DOHH2 (cell line): ENCODE measurements around the gene SMIM22.

Experiments used
- H3F3A ChIP-seq: fragments of 200-600 bp; sonication (generic), shearing (Covaris generic); 2 replicates; pipeline ENCODE4 v1.6.0; 2016; ENCODE audit warnings: antibody characterized with exemption, mild to moderate bottlenecking; ENCODE audit not compliant: control insufficient read depth, insufficient read depth
- H3K27ac ChIP-seq: fragments of 200-600 bp; sonication (generic); 2 replicates; pipeline ENCODE4 v1.5.1; 2014; ENCODE audit warnings: low read depth, mild to moderate bottlenecking, low read length, moderate library complexity
- H3K27me3 ChIP-seq: fragments of 200-600 bp; sonication (generic); 2 replicates; pipeline ENCODE4 v1.6.1; 2014; ENCODE audit warnings: mild to moderate bottlenecking, low read length, mixed read lengths; ENCODE audit not compliant: control insufficient read depth
- H3K36me3 ChIP-seq: fragments of 200-600 bp; sonication (generic); 2 replicates; pipeline ENCODE4 v1.6.1; 2014; ENCODE audit warnings: mild to moderate bottlenecking, low read length, moderate library complexity, mixed read lengths; ENCODE audit not compliant: control insufficient read depth
- H3K4me1 ChIP-seq: fragments of 200-600 bp; sonication (generic); 2 replicates; pipeline ENCODE4 v1.6.1; 2014; ENCODE audit warnings: mild to moderate bottlenecking, low read length, mixed read lengths; ENCODE audit not compliant: control insufficient read depth
- H3K4me2 ChIP-seq: fragments of 200-600 bp; sonication (generic); 2 replicates; pipeline ENCODE4 v1.6.0; 2014; ENCODE audit warnings: mild to moderate bottlenecking, low read length, moderate library complexity
- H3K4me3 ChIP-seq: fragments of 200-600 bp; sonication (generic); 2 replicates; pipeline ENCODE4 v1.5.1; 2014; ENCODE audit warnings: mild to moderate bottlenecking, low read length, mixed read lengths
- H3K79me2 ChIP-seq: fragments of 200-600 bp; sonication (generic); 2 replicates; pipeline ENCODE4 v1.6.1; 2014; ENCODE audit warnings: mild to moderate bottlenecking, low read length, mixed read lengths; ENCODE audit not compliant: control insufficient read depth
- H3K9me2 ChIP-seq: fragments of 200-600 bp; sonication (generic); replicated peaks from 2 replicates; pipeline ENCODE4 v1.6.1; 2014; ENCODE audit warnings: mild to moderate bottlenecking, low read length, mixed read lengths; ENCODE audit not compliant: control insufficient read depth
- H3K9me3 ChIP-seq: fragments of 200-600 bp; sonication (generic); 2 replicates; pipeline ENCODE4 v1.6.1; 2014; ENCODE audit warnings: antibody characterized with exemption, low read length, mixed read lengths; ENCODE audit not compliant: control insufficient read depth, insufficient read depth
- H4K20me1 ChIP-seq: fragments of 200-600 bp; sonication (generic); 2 replicates; pipeline ENCODE4 v1.6.0; 2014; ENCODE audit warnings: low read depth, mild to moderate bottlenecking, antibody characterized with exemption, low read length, moderate library complexity; ENCODE audit not compliant: control insufficient read depth, insufficient read depth
- EZH2phosphoT487 ChIP-seq: fragments of 200-600 bp; sonication (generic); IDR thresholded peaks from 2 replicates; pipeline ENCODE4 v1.6.1; 2017; ENCODE audit warnings: borderline replicate concordance, mild to moderate bottlenecking, antibody characterized with exemption, low read length, moderate library complexity, mixed read lengths
- TF ChIP-seq, protein P1 (sequence below): fragments of 200-600 bp; sonication (generic); IDR thresholded peaks from one replicate; pipeline ENCODE4 v1.5.1; 2014; ENCODE audit warnings: antibody characterized with exemption, mild to moderate bottlenecking, low read depth, low read length; ENCODE audit not compliant: poor library complexity, severe bottlenecking

SMIM22 gene

DNA sequence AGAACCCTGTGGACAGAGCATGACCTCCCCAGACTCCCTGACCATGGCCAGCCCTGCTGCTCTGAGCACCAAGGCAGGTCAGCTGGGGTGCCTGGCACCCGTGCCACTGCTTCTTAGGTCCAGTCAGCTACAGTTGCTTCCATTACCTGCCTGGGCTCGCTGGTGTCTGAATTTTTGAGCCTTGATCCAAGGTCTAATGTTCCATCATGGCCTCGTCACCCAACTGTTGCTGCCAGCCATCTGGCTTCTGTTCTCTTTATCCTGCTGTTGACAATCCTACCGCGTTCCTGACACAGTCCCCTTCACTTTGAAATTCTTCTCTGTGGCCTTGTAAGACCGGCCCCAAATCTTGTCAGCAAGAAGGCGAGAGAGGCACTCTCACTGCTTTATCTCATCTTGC, 35.2 kb downstream of the SMIM22 start:
- peaks cover 7% of the 10 kb centered on the region for H3K79me2 ChIP-seq
- H4K20me1 ChIP-seq: no peaks in the 10 kb centered on the region
- H3K27ac ChIP-seq: no peak overlapping the region
- no peaks in the 10 kb centered on the region for H3K9me3 ChIP-seq
- no peaks in the 10 kb centered on the region for H3K4me1 ChIP-seq
- H3K36me3 ChIP-seq: peaks cover 77% of the 10 kb centered on the region
- no peaks in the 10 kb centered on the region for H3F3A ChIP-seq
- H3K9me2 ChIP-seq: no peaks in the 10 kb centered on the region
- H3K27me3 ChIP-seq: no peaks in the 10 kb centered on the region
- no peak overlapping the region for H3K4me3 ChIP-seq
- no peak overlapping the region for H3K4me2 ChIP-seq
- TF ChIP-seq, protein P1, sequence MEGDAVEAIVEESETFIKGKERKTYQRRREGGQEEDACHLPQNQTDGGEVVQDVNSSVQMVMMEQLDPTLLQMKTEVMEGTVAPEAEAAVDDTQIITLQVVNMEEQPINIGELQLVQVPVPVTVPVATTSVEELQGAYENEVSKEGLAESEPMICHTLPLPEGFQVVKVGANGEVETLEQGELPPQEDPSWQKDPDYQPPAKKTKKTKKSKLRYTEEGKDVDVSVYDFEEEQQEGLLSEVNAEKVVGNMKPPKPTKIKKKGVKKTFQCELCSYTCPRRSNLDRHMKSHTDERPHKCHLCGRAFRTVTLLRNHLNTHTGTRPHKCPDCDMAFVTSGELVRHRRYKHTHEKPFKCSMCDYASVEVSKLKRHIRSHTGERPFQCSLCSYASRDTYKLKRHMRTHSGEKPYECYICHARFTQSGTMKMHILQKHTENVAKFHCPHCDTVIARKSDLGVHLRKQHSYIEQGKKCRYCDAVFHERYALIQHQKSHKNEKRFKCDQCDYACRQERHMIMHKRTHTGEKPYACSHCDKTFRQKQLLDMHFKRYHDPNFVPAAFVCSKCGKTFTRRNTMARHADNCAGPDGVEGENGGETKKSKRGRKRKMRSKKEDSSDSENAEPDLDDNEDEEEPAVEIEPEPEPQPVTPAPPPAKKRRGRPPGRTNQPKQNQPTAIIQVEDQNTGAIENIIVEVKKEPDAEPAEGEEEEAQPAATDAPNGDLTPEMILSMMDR: no peak
- no peak for TF ChIP-seq EZH2phosphoT487

DNA sequence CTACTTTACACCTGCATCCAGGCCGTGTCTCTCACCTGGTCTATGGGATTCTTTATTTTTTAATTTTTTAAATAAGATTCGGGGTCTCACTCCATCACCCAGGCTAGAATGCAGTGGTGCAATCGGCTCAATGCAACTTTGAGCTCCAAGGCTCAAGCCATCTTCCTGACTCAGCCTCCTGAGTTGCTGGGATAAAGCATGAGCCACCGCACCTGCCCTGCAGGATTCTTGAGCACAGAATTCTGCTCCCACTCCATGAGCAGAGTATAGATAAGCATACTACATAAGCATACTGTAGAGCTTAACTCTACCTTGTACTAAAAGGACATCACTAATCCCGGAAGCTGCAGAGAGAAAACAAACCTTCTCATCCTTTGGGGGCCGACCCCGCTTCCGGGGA, 36.4 kb downstream of the SMIM22 start:
- Histone ChIP-seq H3F3A (no peaks in the 10 kb centered on the region), H3K4me1 (no peaks in the 10 kb centered on the region), H3K27ac (no peak overlapping the region), H3K27me3 (no peaks in the 10 kb centered on the region), H3K79me2 (peaks cover 17% of the 10 kb centered on the region), H3K9me2 (no peaks in the 10 kb centered on the region), H3K9me3 (no peaks in the 10 kb centered on the region), H3K36me3 (peaks cover 83% of the 10 kb centered on the region), H4K20me1 (no peaks in the 10 kb centered on the region), H3K4me2 (no peak overlapping the region), H3K4me3 (no peak overlapping the region)
- TF ChIP-seq, protein P1: no peak
- TF ChIP-seq EZH2phosphoT487: no peak

DNA sequence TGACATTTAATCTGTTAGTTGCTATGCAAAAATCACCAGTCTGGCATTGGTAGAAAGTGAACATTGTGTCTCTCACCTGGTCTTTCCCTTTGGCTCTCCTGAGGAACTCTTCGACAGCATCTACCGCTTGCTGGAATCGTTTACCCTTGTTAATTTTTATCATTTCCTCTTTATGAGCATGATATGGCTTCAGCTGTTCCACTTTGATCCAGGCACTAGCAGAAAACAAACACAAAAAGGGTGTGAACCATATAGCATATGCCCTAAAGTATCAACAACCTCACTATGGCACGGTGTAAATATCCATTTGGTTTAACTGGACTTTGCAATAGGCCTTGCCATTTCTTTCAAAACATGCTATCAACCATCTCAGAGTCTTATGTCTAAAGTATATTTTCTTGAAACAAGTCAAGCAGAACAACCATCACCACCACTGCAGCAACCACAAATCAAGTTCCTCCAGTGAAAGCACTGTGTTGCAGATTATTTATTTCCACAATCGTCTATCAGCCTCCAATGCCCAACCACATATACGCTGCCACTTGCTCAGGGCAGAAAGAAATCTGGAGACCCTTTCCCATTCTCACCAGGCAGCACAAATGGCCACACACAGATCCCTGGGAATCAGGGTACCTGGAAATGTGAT, 37.7 kb downstream of the SMIM22 start:
- Histone ChIP-seq H3K4me2 (no peak overlapping the region), H3K9me3 (no peaks in the 10 kb centered on the region), H3F3A (no peaks in the 10 kb centered on the region), H3K27me3 (no peaks in the 10 kb centered on the region), H3K9me2 (no peaks in the 10 kb centered on the region), H3K4me3 (no peak overlapping the region), H3K27ac (no peak overlapping the region), H3K4me1 (no peaks in the 10 kb centered on the region), H3K36me3 (peaks cover 83% of the 10 kb centered on the region), H4K20me1 (no peaks in the 10 kb centered on the region), H3K79me2 (peaks cover 25% of the 10 kb centered on the region)
- no peak for TF ChIP-seq EZH2phosphoT487
- TF ChIP-seq, protein P1: no peak
